Muscle of arm (tissue), 12 donors: ENCODE data around the gene CMTR2. TPM values are rescaled to one million over a fixed set of nuclear protein-coding genes. Genes with fewer than 3 reads are reported as not detected.
A peak's percentile ranks its signal among the peaks of the same experiment; 100 is the strongest.

Experiments used
- DNase-seq: peaks from one replicate; pipeline ENCODE4 v3.0.0-alpha.2; 2013
- polyA plus RNA-seq, 12 donors: library from polyadenylated mRNA; unstranded; fragments of 120-200 nt; gene quantifications; one replicate each; pipeline ENCODE4 v1.2.1, GENCODE V29; 2013; ENCODE audit not compliant: insufficient read length in 12 of 12

CMTR2 gene
- polyA plus RNA-seq, 12 donors, result 20.3 to 34.2 (median 27.4) TPM; not detected in 1

DNA sequence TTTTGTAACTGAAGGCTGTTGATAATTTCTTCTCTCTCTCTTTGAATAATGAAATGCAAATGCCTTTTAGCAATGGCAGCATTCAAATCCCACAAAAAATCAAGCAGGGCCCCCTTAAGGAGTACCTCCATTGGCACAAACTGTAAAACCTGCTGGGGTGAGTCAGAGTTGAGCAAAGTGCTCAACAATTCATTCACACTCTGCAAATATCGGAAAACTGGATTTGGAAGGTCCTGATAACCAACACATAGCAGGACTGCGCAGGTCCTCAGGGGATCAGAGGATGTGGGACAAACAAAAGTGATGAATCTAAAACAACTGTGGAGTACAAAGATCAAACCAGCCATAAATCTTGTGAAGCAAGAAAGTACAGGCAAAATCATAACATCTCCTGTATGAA is 5.6 kb downstream of the CMTR2 start:
- DNase-seq, result no peak

DNA sequence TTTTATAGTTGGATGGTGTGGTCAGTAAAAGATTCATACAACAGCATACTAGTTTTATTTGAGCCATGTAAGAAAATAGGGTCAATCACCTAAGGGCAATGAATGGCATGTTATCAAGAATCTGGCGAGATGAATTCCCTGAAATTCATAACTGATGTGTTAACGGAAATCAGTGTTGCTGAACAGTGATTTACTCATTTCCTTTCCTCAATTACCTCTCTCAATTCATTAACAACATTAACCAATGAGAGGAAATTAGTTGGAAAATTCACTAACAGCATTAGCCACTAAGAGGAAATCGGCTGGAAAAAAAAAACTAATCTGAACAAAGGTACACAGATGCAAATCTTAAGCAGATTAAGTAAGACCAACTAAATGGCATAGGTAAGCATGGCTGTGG is 6.3 kb downstream of the CMTR2 start:
- DNase-seq, result no peak

DNA sequence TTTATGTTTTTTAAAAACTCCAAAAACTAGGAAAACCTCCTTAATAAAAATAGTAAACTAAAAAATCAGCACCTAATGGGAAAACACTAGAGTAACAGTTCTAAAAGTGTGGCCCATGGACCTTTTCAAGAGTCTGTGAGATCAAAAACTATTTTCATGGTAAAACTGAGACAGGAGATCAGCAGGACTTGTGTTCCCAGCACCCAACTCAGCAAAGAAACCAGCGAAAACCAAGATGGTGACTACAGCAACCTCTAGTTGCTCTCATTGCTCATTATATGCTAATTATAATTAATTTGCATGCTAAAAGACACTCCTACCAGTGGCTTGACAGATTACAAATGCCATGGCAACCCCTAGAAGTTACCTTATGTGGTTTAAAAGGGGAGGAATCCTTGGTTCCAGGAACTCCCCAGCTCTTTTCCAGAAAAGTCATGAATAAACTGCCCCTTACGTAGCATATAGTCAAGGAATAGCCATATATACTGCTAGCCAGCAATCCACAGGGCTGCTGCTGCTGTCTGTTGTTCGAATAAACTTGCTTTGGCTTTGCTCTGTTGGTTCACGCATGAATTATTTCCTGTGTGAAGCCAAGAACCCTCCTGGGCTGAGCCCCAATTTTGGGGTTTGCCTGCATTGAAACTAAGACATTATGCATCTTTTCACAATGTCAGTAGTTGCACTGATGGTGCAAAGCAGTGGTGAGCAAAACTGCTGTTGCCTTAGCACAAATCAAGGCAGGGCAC is 12.4 kb downstream of the CMTR2 start:
- no peak for DNase-seq

DNA sequence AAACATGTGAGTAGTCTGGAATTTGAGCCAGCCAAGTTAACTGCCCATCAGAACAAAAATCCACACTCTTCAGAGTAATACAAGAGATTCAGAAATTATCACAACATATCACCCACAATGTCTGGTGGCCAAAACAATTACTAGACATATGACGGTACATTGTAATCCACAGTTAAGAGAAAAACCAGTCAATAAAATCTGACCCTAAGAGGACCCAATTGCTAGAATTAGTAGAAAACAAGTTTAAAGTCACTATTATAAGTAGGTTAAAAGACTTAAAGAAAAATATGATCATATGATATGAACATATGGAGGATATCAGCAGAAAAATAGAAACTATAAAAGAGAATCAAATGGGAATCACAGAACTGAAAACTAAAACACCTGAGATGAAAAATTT is 15.8 kb downstream of the CMTR2 start:
- no peak for DNase-seq

DNA sequence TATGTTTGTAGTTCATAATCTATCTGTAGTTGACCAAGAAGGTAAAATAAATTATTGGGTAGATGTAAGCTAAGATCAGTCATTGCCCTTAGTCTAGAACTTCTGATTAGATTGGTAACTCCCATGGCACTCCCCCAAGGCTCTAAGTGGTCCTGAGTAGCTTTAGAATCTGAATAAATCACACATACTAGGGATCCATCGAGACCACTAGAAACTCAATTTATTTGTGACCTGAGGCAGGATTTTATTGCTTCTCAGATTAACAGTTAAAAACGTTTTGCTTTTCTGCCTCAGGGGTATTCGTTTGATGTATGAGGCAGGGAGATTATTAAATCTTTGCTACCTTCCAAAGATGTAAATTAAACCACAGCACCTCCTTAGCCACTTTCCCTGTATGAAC is 24.9 kb downstream of the CMTR2 start:
- DNase-seq, result no peak

DNA sequence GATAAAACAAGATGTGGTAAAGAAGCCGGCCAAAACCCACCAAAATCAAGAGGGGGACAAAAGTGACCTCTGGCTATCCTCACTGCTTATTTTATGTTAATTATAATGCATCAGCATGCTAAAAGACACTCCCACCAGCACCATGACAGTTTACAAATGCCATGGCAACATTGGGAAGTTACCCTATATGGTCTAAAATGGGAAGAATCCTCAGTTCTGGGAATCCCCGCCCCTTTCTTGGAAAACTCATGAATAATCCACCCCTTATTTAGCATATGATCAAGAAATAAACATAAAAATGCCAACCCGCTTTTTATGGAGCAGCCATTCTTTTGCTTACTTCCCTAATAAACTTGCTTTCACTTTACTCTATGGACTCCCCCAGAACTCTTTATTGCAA is 25.6 kb downstream of the CMTR2 start:
- no peak for DNase-seq

- DNase-seq, result no peak
Observed at GRCh38 chr16:71262391-71262790, 26.8 kb downstream of the CMTR2 start.

DNA sequence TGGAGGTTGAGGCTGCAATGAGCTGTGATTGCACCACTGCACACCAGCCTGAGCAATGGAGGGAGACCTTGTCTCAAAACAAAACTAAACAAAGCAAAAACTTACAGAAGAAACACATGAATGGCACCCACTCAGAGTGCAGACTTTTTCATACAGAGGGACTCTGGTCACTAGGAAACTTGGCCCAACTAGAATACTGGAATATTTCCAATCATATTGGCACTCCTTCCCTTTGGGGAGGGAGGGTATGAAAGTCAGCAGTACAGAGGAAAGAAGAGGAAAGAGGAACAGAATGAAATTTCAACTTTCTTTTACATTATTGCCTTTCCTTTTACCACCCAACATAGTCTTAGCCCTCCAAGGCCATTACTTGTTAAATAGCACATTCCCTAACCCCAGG is 28.2 kb downstream of the CMTR2 start:
- no peak for DNase-seq

GRCh38 chr16:71259086-71259485 is 30.1 kb downstream of the CMTR2 start:
- no peak for DNase-seq

DNA sequence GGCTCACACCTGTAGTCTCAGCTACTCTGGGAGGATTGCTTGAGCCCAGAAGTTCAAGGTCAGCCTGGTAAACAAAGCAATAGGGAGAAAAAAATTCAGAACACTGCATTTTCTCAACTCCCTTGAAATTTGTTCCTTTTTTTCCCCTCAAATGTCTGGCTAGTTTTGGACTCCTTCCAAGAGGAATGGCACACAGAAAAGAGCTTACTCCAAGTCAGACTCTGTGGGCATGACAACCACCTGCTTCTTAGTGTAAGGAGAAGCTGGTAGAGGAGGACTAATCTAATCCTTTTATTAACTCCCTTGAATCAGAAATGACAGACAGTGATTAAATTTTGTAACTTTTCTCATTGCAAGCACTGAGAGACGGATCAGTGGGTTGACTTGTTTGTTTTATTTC is 30.8 kb downstream of the CMTR2 start:
- peak; percentile 5 for DNase-seq

DNA sequence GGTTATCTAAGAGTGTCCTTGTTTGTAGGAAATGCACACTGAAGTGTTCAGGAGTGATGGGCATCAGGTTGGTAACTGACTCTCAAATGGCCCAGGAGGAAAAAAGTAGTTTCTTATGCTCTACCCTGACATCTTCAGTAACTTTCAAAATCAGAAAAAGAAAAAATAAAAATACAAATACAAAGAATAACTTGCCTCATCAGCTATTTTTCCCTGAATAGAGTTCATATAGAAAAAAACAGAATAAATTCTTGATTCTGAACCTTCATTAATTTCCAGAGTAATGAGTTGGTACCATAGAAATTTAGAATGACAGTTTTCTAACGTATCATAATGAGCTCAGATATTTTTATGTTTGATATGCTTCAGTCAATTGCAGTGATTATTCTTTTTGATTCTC is 31.4 kb downstream of the CMTR2 start:
- no peak for DNase-seq

DNA sequence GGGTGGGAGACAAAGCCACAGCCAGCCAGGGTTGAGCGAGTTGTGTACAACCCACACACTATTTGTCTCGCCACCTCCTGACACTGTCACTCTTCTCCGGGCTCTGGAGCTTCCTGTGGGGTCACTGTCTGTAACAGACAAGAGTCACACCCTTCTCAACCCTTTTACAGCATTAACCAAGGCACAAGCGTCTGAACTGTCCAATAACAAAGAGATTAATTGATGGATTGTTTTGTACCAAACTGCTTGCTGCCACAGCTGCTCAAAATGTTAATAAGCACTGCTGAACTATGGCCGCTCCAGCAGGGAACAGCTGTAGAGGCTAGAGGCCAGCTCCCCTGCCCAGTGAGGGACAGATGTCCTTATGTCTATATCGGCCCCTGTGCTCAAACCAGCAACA is 33.5 kb downstream of the CMTR2 start:
- DNase-seq, result peak; percentile 43

DNA sequence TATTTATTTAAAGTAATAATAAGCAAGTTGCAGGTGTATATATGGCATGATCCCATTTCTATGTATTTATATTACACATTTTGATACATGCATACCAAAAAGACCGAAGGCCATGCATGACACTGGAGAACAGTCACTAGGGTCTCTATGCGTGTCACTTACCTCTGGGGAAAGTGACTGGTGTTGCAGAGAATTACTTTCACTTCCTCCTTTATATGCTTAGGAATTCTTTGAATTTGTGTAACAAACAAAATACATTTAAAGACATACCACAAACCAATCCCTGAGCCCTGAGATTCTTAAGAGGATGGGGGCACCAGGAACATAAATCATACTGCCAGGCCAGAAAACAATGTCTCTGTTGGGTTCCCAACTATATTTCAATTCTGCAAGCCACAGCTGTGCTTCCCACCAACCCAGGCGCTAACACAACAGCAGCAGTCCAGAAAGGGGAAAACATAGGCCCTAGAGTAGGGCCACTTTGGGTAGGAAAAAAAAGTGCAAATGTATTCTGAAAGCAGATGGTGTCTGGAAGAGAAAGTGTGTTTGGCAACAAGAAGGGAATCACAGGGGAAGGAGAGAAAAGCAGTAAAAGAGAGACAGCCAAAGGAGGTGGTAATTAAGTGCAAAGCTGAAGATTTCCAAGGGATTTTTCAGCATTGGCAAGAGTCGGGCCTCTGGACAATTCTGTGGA is 34.2 kb downstream of the CMTR2 start:
- peak; percentile 76 for DNase-seq

GRCh38 chr16:71250461-71251235 is 38.6 kb downstream of the CMTR2 start:
- DNase-seq, result no peak

DNA sequence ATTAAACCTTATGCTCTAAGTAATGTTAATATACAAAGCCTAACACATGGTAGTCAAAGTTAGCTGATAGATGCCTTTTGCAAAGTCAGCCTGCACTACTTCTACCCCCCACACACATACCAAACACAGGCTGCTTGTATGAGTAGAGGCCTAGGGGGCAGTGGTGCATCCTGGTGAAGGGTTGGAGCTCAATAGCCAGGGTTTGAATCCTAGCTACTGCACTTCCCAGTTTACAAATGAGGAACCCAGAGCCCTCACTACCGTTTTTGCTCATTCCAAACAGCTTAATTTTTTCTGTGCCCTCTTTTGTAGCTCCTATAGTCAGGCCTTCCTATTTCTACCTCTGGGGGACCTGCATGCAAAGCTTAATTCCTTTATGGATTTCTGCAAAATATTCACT is 39.8 kb downstream of the CMTR2 start:
- no peak for DNase-seq

GRCh38 chr16:71247478-71247877 is 41.7 kb downstream of the CMTR2 start:
- no peak for DNase-seq

- DNase-seq, result no peak
Observed at GRCh38 chr16:71246309-71246708, 42.9 kb downstream of the CMTR2 start.

GRCh38 chr16:71244521-71244920 is 44.7 kb downstream of the CMTR2 start:
- DNase-seq, result no peak

GRCh38 chr16:71242601-71243000 is 46.6 kb downstream of the CMTR2 start:
- DNase-seq, result no peak

DNA sequence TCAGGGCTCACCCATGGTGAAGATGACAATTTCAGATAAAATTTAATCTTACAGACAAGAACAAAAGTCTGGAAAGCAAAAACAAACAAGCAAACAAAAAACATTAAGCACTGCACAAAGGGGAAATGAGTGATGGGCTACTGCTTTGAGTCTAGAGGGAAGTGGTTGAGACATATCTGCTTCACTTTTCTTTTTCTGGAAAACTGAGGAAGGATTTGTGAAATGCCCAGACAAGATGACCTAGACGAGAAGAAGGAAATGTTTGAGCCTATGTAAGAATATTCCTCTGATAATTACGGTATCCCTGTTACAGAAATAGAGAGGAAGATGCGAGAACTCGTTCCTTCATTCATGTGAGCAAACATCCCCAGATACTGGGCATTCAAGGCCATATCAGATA is 47.2 kb downstream of the CMTR2 start:
- no peak for DNase-seq
